ENCODE measurements around the gene CDK9.

DNA sequence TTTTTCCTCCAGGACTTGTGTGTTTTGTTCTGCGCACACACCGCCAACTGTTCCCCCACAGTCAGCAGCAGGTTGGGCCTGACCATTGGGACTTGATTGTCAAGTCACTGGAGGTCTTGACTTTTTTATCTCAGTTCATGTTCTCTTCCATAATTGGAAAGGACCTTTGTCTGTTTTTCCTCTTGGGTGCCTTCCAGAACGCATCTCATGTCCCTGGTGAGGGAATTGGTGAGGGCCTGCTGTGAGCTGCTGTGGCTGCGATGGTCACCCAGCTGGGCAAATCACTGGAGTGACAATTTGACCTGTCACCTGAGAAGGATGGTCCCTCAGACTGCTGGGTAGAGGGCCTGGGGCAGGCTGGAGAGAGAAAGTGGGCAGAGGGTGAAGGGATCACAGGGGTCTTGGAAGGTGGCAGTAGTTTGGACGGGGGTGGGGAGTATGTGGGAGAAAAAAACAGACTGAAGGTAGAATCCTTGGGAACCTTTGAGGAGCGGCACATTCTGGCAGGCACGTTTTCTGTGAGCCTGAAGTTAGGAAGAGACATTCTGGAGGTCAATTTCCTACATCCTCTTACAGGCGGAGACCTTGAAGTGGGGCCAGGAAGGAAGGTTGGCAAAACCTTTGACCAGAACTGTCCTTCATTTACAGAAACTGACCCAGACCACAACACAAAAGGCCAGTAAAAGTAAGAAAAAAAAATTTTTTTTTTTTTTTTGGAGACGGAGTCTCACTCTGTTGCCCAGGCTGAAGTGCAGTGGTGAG is 4.4 kb downstream of the CDK9 start:
- TF ChIP-seq, protein P1, sequence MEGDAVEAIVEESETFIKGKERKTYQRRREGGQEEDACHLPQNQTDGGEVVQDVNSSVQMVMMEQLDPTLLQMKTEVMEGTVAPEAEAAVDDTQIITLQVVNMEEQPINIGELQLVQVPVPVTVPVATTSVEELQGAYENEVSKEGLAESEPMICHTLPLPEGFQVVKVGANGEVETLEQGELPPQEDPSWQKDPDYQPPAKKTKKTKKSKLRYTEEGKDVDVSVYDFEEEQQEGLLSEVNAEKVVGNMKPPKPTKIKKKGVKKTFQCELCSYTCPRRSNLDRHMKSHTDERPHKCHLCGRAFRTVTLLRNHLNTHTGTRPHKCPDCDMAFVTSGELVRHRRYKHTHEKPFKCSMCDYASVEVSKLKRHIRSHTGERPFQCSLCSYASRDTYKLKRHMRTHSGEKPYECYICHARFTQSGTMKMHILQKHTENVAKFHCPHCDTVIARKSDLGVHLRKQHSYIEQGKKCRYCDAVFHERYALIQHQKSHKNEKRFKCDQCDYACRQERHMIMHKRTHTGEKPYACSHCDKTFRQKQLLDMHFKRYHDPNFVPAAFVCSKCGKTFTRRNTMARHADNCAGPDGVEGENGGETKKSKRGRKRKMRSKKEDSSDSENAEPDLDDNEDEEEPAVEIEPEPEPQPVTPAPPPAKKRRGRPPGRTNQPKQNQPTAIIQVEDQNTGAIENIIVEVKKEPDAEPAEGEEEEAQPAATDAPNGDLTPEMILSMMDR (IDR thresholded peaks at IDR 0.05) = no peak
- TF ChIP-seq POLR2A (IDR thresholded peaks at IDR 0.05; ENCODE audit: low read depth) = no peak
- TF ChIP-seq POLR2AphosphoS5 (IDR thresholded peaks at IDR 0.05) = no peak
- no peak for TF ChIP-seq EP300 (IDR thresholded peaks at IDR 0.05)

Data from esophagus muscularis mucosa (tissue), 4 donors.